Psoas muscle (tissue), 8 donors: ENCODE data around the gene NFKBIE. TPM values are rescaled to one million over a fixed set of nuclear protein-coding genes. Genes with fewer than 3 reads are reported as not detected.

Experiments
- ATAC-seq, 4 donors: fragments of 200-7000 bp; cut with Tn5 transposase; one replicate each; pipeline ENCODE4 v1.9.1; 2020; ENCODE audit warnings: moderate library complexity in 3 of 4, mild to moderate bottlenecking in 2 of 4
- DNase-seq, 2 donors: peaks; one replicate each; pipeline ENCODE4 v3.0.0-alpha.2; 2020
- H3K27ac ChIP-seq: fragments of 200-600 bp; one replicate; pipeline ENCODE4 v1.8.0; 2022
- H3K27me3 ChIP-seq, 3 donors: fragments of 200-600 bp in 1 of 3; one replicate each; pipeline versions ENCODE4 v1.6.1 to v1.8.0; 2013 to 2022; ENCODE audit warnings: low read length in 2 of 3, mild to moderate bottlenecking in 2 of 3, moderate library complexity in 1 of 3; ENCODE audit not compliant: insufficient read depth in 3 of 3
- H3K36me3 ChIP-seq, 2 donors: fragments of 200-600 bp in 1 of 2; one replicate each; pipeline versions ENCODE4 v1.6.1 to v1.8.0; 2013 to 2022; ENCODE audit warnings: low read depth in 1 of 2, mild to moderate bottlenecking in 1 of 2, moderate library complexity in 1 of 2; ENCODE audit not compliant: insufficient read depth in 1 of 2
- H3K4me1 ChIP-seq: fragments of 200-600 bp; one replicate; pipeline ENCODE4 v1.8.0; 2022
- H3K4me3 ChIP-seq: fragments of 200-600 bp; one replicate; pipeline ENCODE4 v1.8.0; 2022; ENCODE audit warnings: mild to moderate bottlenecking
- H3K9me3 ChIP-seq: fragments of 200-600 bp; one replicate; pipeline ENCODE4 v1.8.0; 2022
- WGBS, 3 donors: extraction: QIAGEN DNeasy Blood & Tissue Kit; methylation state at CpG; one replicate each; pipeline versions ENCODE4 v1.1.6 to v1.1.7; 2013; 5-methylcytosine and 5-hydroxymethylcytosine counted together
- intact Hi-C, 2 donors: fragments of 100-400 bp; cut with DNase I; formaldehyde crosslinking; loops; one replicate each; pipeline versions ENCODE4 v1.11.0 to v1.14.2; 2022
- polyA plus RNA-seq, 3 donors: library from polyadenylated mRNA; stranded (reverse); fragments of 200-250 nt; gene quantifications; one replicate each; pipeline ENCODE4 v1.2.3, GENCODE V29; 2013
- total RNA-seq, 4 donors: library from RNA; stranded (reverse); fragmentation: NEBNext Ultra II Directional in 2 of 4; extraction: Animal tissue kit (Norgen Biotek cat#: 25700) in 2 of 4; gene quantifications; one replicate each; pipeline versions ENCODE4 v1.2.1 to v1.2.4, GENCODE V29; 2021 to 2023
- TF ChIP-seq, protein P1 (sequence below): fragments of 200-600 bp; IDR thresholded peaks from one replicate; pipeline ENCODE4 v1.8.0; 2022; ENCODE audit warnings: antibody characterized with exemption
- donor health status: healthy with polysubstance abuse.
- donor health status: DM: no; HTN: no; CAD: no; lungs with moderate emphysema.
- donor health status: Bipolar disorder and iron deficiency.
- donor health status: healthy.
- donor health status: DM: yes; HTN: yes; CAD: no.
- donor health status: DM: no; HTN: no; CAD: no.
- donor health status: DM: no; HTN: no; CAD: no.
- donor health status: DM: yes; HTN: yes; CAD: no.

Gene NFKBIE
- total and polyA plus RNA-seq, 7 donors, result 2.1 to 5.2 (median 3.3) TPM

DNA sequence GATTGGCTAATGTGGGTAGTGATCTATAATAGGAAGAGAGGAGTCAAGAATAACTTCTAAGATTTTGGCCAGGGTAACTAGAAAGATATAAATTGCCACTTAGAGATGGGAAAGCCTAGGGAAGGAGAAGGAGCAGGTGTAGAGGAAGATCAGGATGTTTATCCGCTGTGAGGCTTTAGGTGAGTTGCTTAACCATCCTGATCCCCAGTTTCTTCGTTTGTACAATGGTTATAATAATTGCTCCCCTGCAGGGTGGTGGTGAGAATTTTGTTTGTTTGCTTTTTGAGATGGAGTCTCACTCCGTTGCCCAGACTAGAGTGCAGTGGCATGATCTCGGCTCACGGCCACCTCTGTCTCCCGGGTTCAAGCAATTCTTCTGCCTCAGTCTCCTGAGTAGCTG is 51.0 kb downstream of the NFKBIE start:
- peaks cover 29% of the 10 kb centered on the region for H3K4me1 ChIP-seq
- DNase-seq (no peak), ATAC-seq (no peak)
- TF ChIP-seq, protein P1, sequence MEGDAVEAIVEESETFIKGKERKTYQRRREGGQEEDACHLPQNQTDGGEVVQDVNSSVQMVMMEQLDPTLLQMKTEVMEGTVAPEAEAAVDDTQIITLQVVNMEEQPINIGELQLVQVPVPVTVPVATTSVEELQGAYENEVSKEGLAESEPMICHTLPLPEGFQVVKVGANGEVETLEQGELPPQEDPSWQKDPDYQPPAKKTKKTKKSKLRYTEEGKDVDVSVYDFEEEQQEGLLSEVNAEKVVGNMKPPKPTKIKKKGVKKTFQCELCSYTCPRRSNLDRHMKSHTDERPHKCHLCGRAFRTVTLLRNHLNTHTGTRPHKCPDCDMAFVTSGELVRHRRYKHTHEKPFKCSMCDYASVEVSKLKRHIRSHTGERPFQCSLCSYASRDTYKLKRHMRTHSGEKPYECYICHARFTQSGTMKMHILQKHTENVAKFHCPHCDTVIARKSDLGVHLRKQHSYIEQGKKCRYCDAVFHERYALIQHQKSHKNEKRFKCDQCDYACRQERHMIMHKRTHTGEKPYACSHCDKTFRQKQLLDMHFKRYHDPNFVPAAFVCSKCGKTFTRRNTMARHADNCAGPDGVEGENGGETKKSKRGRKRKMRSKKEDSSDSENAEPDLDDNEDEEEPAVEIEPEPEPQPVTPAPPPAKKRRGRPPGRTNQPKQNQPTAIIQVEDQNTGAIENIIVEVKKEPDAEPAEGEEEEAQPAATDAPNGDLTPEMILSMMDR, result no peak
- no peak overlapping the region for H3K4me3 ChIP-seq
- H3K36me3 ChIP-seq, result no peaks in the 10 kb centered on the region
- H3K27ac ChIP-seq, result no peak overlapping the region
- intact Hi-C loops, result no loop called here
- no peaks in the 10 kb centered on the region for H3K9me3 ChIP-seq
- WGBS, 3 donors, result 94 to 95% (median 95%) methylated on average over 6 of the region's 6 CpGs
- H3K27me3 ChIP-seq, result no peaks in the 10 kb centered on the region

DNA sequence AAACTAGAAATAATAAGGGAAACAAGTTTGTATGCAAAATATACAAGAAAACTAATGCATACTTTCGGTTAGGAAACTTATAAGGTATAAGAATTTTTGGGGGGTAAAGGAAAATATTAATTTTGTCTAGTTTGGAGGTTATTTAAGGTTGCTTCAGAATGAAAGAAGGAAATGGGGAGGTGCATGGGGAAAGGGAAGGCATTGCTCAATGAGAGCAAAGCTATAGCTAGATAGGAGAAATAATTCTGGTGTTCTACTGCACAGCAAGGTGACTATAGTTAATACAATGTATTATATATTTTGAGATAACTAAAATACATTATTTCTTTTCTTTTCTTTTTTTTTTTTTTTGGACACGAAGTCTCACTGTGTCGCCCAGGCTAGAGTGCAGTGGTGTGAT is 54.1 kb downstream of the NFKBIE start:
- H3K4me3 ChIP-seq, result no peak overlapping the region
- ATAC-seq (no peak), DNase-seq (no peak)
- no peak overlapping the region for H3K27ac ChIP-seq
- H3K9me3 ChIP-seq, result no peaks in the 10 kb centered on the region
- peaks cover 5% of the 10 kb centered on the region for H3K4me1 ChIP-seq
- intact Hi-C loops, result no loop called here
- TF ChIP-seq, protein P1, result no peak
- 91 to 92% (median 92%) methylated on average over 3 of the region's 3 CpGs for WGBS, 3 donors
- H3K27me3 ChIP-seq, result no peaks in the 10 kb centered on the region
- H3K36me3 ChIP-seq, result no peaks in the 10 kb centered on the region

Other genes with a start within 250 kb of the NFKBIE start
- gene MRPL14, start 138.1 kb downstream of the NFKBIE start, total RNA-seq, result 100 to 1,000 TPM in 3 of 4 donors, 10 to 100 TPM in 1; 62.3 to 177 (median 113) TPM
- gene MRPL14, start 138.1 kb downstream of the NFKBIE start, polyA plus RNA-seq, result 100 to 1,000 TPM; 166 to 308 (median 197) TPM
- gene TMEM63B, start 138.0 kb downstream of the NFKBIE start, total RNA-seq, result 100 to 1,000 TPM in 1 of 4 donors, 10 to 100 TPM in 3; 32.7 to 121 (median 40.3) TPM
- 10 to 100 TPM; 23.5 to 39.2 (median 27.9) TPM for gene TMEM63B, start 138.0 kb downstream of the NFKBIE start, polyA plus RNA-seq
- under 1 TPM in 1 of 4 donors, not detected in 3; 0.32 TPM for gene CAPN11, start 106.7 kb downstream of the NFKBIE start, total RNA-seq
- under 1 TPM; 0.05 to 0.16 (median 0.11) TPM for gene CAPN11, start 106.7 kb downstream of the NFKBIE start, polyA plus RNA-seq
- gene MYMX, start 48.6 kb downstream of the NFKBIE start, total RNA-seq, result under 1 TPM in 3 of 4 donors, not detected in 1; 0.34 to 0.54 (median 0.36) TPM
- under 1 TPM in 2 of 3 donors, not detected in 1; 0.09 to 0.61 TPM for gene MYMX, start 48.6 kb downstream of the NFKBIE start, polyA plus RNA-seq
- gene SLC29A1, start 42.0 kb downstream of the NFKBIE start, total RNA-seq, result 10 to 100 TPM; 29.6 to 80.7 (median 41.6) TPM
- gene SLC29A1, start 42.0 kb downstream of the NFKBIE start, polyA plus RNA-seq, result 10 to 100 TPM; 29.1 to 39.7 (median 39.1) TPM
- 1,000 to 10,000 TPM; 1,150 to 1,595 (median 1,339) TPM for gene HSP90AB1, start 18.4 kb downstream of the NFKBIE start, total RNA-seq
- 1,000 to 10,000 TPM in 2 of 3 donors, 100 to 1,000 TPM in 1; 743 to 1,128 (median 1,033) TPM for gene HSP90AB1, start 18.4 kb downstream of the NFKBIE start, polyA plus RNA-seq
- 10 to 100 TPM; 10.9 to 23.3 (median 18.0) TPM for gene SLC35B2, start 8.0 kb downstream of the NFKBIE start, total RNA-seq
- 10 to 100 TPM; 16.0 to 23.6 (median 20.8) TPM for gene SLC35B2, start 8.0 kb downstream of the NFKBIE start, polyA plus RNA-seq
- gene TMEM151B, start 4.9 kb upstream of the NFKBIE start, total RNA-seq, result not detected
- gene TMEM151B, start 4.9 kb upstream of the NFKBIE start, polyA plus RNA-seq, result under 1 TPM in 2 of 3 donors, not detected in 1; 0.04 to 0.07 TPM
- 1 to 10 TPM; 4.4 to 7.4 (median 5.1) TPM for gene AARS2, start 47.8 kb upstream of the NFKBIE start, total RNA-seq
- 1 to 10 TPM; 2.2 to 4.3 (median 3.0) TPM for gene AARS2, start 47.8 kb upstream of the NFKBIE start, polyA plus RNA-seq
- gene SPATS1, start 77.1 kb upstream of the NFKBIE start, total RNA-seq, result not detected
- gene SPATS1, start 77.1 kb upstream of the NFKBIE start, polyA plus RNA-seq, result not detected
- gene CDC5L, start 122.2 kb upstream of the NFKBIE start, total RNA-seq, result 10 to 100 TPM; 27.4 to 33.3 (median 30.2) TPM
- gene CDC5L, start 122.2 kb upstream of the NFKBIE start, polyA plus RNA-seq, result 10 to 100 TPM; 10.9 to 21.0 (median 11.6) TPM